Measurements from ENCODE around the gene ANKRD40.

GRCh38 chr17:50656509-50656908, 51.2 kb downstream of the ANKRD40 start:
- no peak for TF ChIP-seq CTCF (IDR thresholded peaks at IDR 0.05)
- no peak for TF ChIP-seq POLR2A (IDR thresholded peaks at IDR 0.05)
